B cell (primary cell): Measurements from ENCODE around the gene TBC1D1.

ENCODE experiments used
- EZH2 ChIP-seq: IDR thresholded peaks from 2 replicates; pipeline ENCODE4 v1.6.1; 2012; ENCODE audit warnings: borderline replicate concordance, low read depth, mild to moderate bottlenecking, moderate library complexity, low read length; ENCODE audit not compliant: insufficient read depth, poor library complexity, severe bottlenecking
- TF ChIP-seq, protein P1 (sequence below): fragments of 200-600 bp; IDR thresholded peaks from one replicate; pipeline ENCODE4 v1.8.0; 2022; ENCODE audit warnings: antibody characterized with exemption, mild to moderate bottlenecking

DNA sequence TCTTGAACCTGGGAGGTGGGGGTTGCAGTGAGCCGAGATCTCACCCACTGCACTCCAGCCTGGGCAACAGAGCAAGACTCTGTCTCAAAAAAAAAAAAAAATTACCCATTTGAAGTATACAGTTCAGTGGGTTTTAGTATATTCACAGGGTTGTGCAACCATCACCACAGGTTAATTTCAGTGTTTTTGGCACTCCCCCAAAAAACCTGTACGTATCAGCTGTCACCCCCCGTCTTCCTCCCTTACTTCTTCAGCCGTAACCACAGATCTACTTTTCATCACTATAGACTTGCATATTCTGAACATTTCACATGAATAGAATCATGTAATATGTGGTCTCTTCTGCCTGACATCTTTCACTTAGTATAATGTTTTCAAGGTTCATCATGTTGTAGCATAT, 57.7 kb downstream of the TBC1D1 start:
- TF ChIP-seq, protein P1, sequence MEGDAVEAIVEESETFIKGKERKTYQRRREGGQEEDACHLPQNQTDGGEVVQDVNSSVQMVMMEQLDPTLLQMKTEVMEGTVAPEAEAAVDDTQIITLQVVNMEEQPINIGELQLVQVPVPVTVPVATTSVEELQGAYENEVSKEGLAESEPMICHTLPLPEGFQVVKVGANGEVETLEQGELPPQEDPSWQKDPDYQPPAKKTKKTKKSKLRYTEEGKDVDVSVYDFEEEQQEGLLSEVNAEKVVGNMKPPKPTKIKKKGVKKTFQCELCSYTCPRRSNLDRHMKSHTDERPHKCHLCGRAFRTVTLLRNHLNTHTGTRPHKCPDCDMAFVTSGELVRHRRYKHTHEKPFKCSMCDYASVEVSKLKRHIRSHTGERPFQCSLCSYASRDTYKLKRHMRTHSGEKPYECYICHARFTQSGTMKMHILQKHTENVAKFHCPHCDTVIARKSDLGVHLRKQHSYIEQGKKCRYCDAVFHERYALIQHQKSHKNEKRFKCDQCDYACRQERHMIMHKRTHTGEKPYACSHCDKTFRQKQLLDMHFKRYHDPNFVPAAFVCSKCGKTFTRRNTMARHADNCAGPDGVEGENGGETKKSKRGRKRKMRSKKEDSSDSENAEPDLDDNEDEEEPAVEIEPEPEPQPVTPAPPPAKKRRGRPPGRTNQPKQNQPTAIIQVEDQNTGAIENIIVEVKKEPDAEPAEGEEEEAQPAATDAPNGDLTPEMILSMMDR = no peak
- no peak for TF ChIP-seq EZH2
